Activated CD4-positive, alpha-beta memory T cell treated with anti-CD3 and anti-CD28 coated beads for 36 hours (primary cell): ENCODE data around the gene CTAG1A. TPM values are rescaled to one million over a fixed set of nuclear protein-coding genes. Genes with fewer than 3 reads are reported as not detected.
"Not testable (repeated sequence)": the region's sequence is repeated elsewhere in the genome, so short reads cannot be mapped to it uniquely, and the experiment has no call there.

Experiments used
- CTCF ChIA-PET: fragments of 350-600 bp; sonication (Branson Sonifier 250); formaldehyde crosslinking; loops from one replicate; lab custom pipeline; 2021; ENCODE audit warnings: antibody characterized with exemption, inconsistent platforms; lab: Charles Lee
- POLR2A ChIA-PET: fragments of 350-600 bp; sonication (Branson Sonifier 250); formaldehyde crosslinking; loops from one replicate; lab custom pipeline; 2021; ENCODE audit warnings: antibody characterized with exemption; lab: Charles Lee
- DNase-seq: peaks from one replicate; pipeline ENCODE4 v3.0.0-alpha.2; 2020
- H3K27ac Mint-ChIP-seq: one replicate; pipeline ENCODE4 v1.8.0; 2021; ENCODE audit warnings: mixed read lengths
- H3K27me3 Mint-ChIP-seq: one replicate; pipeline ENCODE4 v1.8.0; 2021; ENCODE audit warnings: mixed read lengths
- H3K36me3 Mint-ChIP-seq: one replicate; pipeline ENCODE4 v1.8.0; 2021; ENCODE audit warnings: mixed read lengths
- H3K4me1 Mint-ChIP-seq: one replicate; pipeline ENCODE4 v1.8.0; 2021; ENCODE audit warnings: low read depth, mixed read lengths
- H3K4me3 Mint-ChIP-seq: one replicate; pipeline ENCODE4 v1.8.0; 2021; ENCODE audit warnings: mild to moderate bottlenecking, mixed read lengths
- H3K9me3 Mint-ChIP-seq: one replicate; pipeline ENCODE4 v1.8.0; 2021; ENCODE audit warnings: mixed read lengths
- intact Hi-C: fragments of 100-400 bp; cut with micrococcal nuclease; formaldehyde crosslinking; loops from one replicate; pipeline ENCODE4 v1.15.1; 2023
- total RNA-seq, 2 experiments: library from RNA; stranded (reverse); gene quantifications; one replicate each; pipeline ENCODE4 v1.2.3, GENCODE V29; 2021

Gene CTAG1A
- total RNA-seq, 2 experiments from 2014 or later, result not detected

DNA sequence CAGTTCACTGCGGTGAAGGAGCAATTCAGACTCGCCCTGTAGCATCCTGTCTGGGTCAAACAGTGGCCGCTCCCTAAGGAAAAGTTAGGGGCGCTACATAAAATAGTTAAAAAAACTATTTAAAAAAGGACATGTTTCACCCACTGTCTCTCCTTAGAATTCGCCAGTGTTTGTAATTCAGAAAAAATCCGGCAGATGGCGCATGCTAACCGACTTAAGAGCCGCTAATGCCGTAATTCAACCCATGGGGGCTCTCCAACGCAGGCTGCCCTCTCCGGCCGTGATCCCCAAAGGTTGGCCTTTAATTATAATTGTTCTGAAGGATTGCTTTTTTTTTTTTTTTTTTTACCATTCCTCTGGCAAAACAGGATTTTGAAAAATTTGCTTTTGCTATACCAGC lies 5.5 kb downstream of the CTAG1A start:
- H3K9me3 Mint-ChIP-seq, H3K27me3 Mint-ChIP-seq, H3K27ac Mint-ChIP-seq, DNase-seq, intact Hi-C loops, H3K4me1 Mint-ChIP-seq, POLR2A ChIA-PET, H3K36me3 Mint-ChIP-seq, H3K4me3 Mint-ChIP-seq, CTCF ChIA-PET: not testable (repeated sequence)

- POLR2A ChIA-PET, result no interaction called here
- DNase-seq, result no peak
- no peaks in the 10 kb centered on the region for H3K36me3 Mint-ChIP-seq
- peaks cover 3% of the 10 kb centered on the region for H3K4me1 Mint-ChIP-seq
- H3K4me3 Mint-ChIP-seq, result no peak overlapping the region
- H3K27me3 Mint-ChIP-seq, result no peaks in the 10 kb centered on the region
- CTCF ChIA-PET, result no interaction called here
- peaks cover 4% of the 10 kb centered on the region for H3K9me3 Mint-ChIP-seq
- intact Hi-C loops, result no loop called here
- H3K27ac Mint-ChIP-seq, result no peak overlapping the region
Measured at GRCh38 chrX:154592505-154592904, 7.6 kb downstream of the CTAG1A start.

DNA sequence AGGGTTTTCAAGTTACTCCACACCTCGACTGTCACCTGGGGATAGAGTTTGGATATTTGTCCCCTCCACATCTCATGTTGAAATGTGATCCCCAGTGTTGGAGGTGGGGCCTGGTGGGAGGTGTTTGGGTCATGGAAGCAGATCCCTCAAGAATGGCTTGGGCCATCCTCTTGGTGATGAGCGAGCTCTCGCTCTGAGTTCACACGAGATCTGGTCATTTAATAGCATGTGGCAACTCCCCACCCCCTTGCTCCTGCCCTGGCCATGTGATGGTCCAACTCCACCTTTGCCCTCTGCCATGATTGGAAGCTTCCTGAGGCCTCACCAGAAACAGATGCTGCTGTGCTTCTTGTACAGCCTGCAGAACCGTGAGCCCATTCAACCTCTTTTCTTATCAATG lies 8.3 kb downstream of the CTAG1A start:
- intact Hi-C loops, result no loop called here
- DNase-seq, result no peak
- ChIA-PET POLR2A (no interaction called here), CTCF (no interaction called here)
- H3K36me3 Mint-ChIP-seq, result no peaks in the 10 kb centered on the region
- no peak overlapping the region for H3K27ac Mint-ChIP-seq
- H3K27me3 Mint-ChIP-seq, result no peaks in the 10 kb centered on the region
- H3K9me3 Mint-ChIP-seq, result peaks cover 4% of the 10 kb centered on the region
- H3K4me3 Mint-ChIP-seq, result no peak overlapping the region
- peaks cover 3% of the 10 kb centered on the region for H3K4me1 Mint-ChIP-seq

DNA sequence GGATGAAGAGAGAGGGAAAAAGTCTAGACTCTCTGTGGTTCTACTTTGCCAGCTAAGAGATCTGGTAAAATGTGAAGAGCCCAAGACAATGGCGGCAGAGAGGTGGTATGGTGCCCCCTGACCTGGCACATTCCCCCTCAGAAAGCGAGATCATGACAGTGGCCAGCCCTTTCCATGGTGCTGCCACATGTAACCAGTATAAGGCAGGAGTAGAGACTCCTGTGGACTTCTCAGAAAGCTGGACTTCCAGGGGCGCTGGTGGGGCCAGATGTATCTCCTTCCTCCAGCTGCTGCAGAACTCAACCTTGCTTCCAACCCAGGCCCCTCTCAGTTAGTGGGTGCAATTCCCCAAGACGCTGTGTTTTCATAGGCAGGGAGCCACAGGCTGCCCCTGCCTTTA lies 9.6 kb downstream of the CTAG1A start:
- peaks cover 4% of the 10 kb centered on the region for H3K9me3 Mint-ChIP-seq
- POLR2A ChIA-PET, result no interaction called here

DNA sequence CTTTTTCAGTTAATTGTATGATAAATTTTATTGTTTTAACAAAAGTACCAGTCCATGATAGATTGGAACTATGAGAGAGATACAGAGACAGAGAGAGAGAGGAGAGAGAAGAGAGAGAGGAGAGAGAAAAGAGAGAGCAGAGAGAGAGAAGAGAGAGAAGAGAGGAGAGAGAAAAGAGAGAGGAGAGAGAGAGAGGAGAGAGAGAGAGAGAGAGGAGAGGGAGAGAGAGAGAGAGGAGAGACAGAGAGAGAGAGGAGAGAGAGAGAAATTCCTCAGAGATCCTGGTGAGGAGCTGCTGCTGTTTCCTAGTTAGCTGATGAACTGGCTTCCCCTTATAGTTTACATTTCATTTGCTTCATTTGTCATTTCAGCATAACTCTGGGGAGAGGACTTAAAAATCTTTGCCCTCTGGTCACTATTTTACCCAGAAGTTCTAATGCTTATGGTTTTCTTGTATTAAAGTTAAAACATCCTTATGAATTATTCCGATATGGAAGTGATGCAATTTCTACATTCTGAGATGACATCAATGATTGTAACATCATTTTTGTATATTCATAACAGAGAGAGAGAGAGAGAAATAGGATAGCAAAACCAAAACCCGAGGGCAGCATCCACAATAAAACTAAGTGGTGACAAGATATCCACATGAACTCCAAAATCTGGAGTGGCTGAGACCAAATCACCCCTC lies 10.8 kb downstream of the CTAG1A start:
- peaks cover 7% of the 10 kb centered on the region for H3K4me1 Mint-ChIP-seq
- H3K36me3 Mint-ChIP-seq, result no peaks in the 10 kb centered on the region
- H3K27me3 Mint-ChIP-seq, result no peaks in the 10 kb centered on the region
- POLR2A ChIA-PET, result no interaction called here
- H3K27ac Mint-ChIP-seq, result no peak overlapping the region
- H3K4me3 Mint-ChIP-seq, result no peak overlapping the region
- H3K9me3 Mint-ChIP-seq, result peaks cover 4% of the 10 kb centered on the region
- CTCF ChIA-PET, result interaction anchor here (1.3 kb wide), 1 partner anchor 153 kb away, joined by 3 read pairs; no protein-coding TSS in a partner anchor
- intact Hi-C loops, result no loop called here
- no peak for DNase-seq

More for the DNA sequence above, 9.6 kb downstream of the CTAG1A start:
- CTCF ChIA-PET, result no interaction called here
- Mint-ChIP-seq H3K4me3 (no peak overlapping the region), H3K36me3 (no peaks in the 10 kb centered on the region), H3K27ac (no peak overlapping the region), H3K27me3 (no peaks in the 10 kb centered on the region), H3K4me1 (peaks cover 3% of the 10 kb centered on the region)
- DNase-seq, result no peak
- intact Hi-C loops, result no loop called here

- Mint-ChIP-seq H3K27ac (no peak overlapping the region), H3K9me3 (peaks cover 4% of the 10 kb centered on the region), H3K36me3 (no peaks in the 10 kb centered on the region), H3K4me3 (no peak overlapping the region), H3K4me1 (peaks cover 7% of the 10 kb centered on the region), H3K27me3 (no peaks in the 10 kb centered on the region)
- intact Hi-C loops, result no loop called here
- POLR2A ChIA-PET, result no interaction called here
- DNase-seq, result peak; percentile 25
- CTCF ChIA-PET, result interaction anchor here (1.3 kb wide), 1 partner anchor 152 kb away, joined by 3 read pairs; no protein-coding TSS in a partner anchor
Measured at GRCh38 chrX:154596290-154596929, 11.5 kb downstream of the CTAG1A start.

DNA sequence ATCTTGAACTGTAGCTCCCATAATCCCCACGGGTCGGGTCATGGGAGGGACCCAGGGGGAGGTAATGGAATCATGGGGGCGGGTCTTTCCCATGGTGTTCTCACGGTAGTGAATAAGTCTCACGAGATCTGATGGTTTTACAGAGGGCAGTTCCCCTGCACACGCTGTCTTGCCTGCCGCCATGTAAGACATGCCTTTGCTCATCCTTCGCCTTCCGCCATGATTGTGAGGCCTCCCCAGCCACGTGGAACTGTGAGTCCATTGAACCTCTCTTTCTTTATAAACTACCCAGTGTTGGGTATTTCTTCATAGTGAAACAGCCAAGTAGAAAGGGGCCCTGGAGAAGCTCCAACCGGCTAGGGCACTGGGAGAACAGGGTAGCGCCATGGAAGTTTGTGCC lies 12.3 kb downstream of the CTAG1A start:
- Mint-ChIP-seq H3K9me3 (peaks cover 2% of the 10 kb centered on the region), H3K36me3 (no peaks in the 10 kb centered on the region), H3K27me3 (peaks cover 2% of the 10 kb centered on the region), H3K4me1 (peaks cover 7% of the 10 kb centered on the region), H3K27ac (no peak overlapping the region), H3K4me3 (no peak overlapping the region)
- ChIA-PET POLR2A (no interaction called here), CTCF (interaction anchor here (1.3 kb wide), 1 partner anchor 151 kb away, joined by 3 read pairs; no protein-coding TSS in a partner anchor)
- intact Hi-C loops, result no loop called here
- no peak for DNase-seq

GRCh38 chrX:154598656-154599055 lies 13.7 kb downstream of the CTAG1A start:
- POLR2A ChIA-PET, result no interaction called here
- Mint-ChIP-seq H3K27ac (no peak overlapping the region), H3K36me3 (no peaks in the 10 kb centered on the region), H3K9me3 (no peaks in the 10 kb centered on the region), H3K4me1 (peaks cover 7% of the 10 kb centered on the region), H3K27me3 (peaks cover 2% of the 10 kb centered on the region), H3K4me3 (no peak overlapping the region)
- CTCF ChIA-PET, result no interaction called here
- intact Hi-C loops, result no loop called here
- DNase-seq, result no peak

GRCh38 chrX:154599531-154599930 lies 14.6 kb downstream of the CTAG1A start:
- Mint-ChIP-seq H3K4me3 (no peak overlapping the region), H3K27me3 (peaks cover 2% of the 10 kb centered on the region), H3K4me1 (peaks cover 7% of the 10 kb centered on the region), H3K9me3 (no peaks in the 10 kb centered on the region), H3K27ac (no peak overlapping the region), H3K36me3 (no peaks in the 10 kb centered on the region)
- POLR2A ChIA-PET, result no interaction called here
- CTCF ChIA-PET, result no interaction called here
- no peak for DNase-seq
- intact Hi-C loops, result no loop called here

GRCh38 chrX:154600759-154601374 lies 15.9 kb downstream of the CTAG1A start:
- intact Hi-C loops, result no loop called here
- no peak for DNase-seq
- POLR2A ChIA-PET, result no interaction called here
- Mint-ChIP-seq H3K27ac (no peak overlapping the region), H3K27me3 (peaks cover 2% of the 10 kb centered on the region), H3K4me1 (peaks cover 5% of the 10 kb centered on the region), H3K4me3 (no peak overlapping the region), H3K9me3 (no peaks in the 10 kb centered on the region), H3K36me3 (no peaks in the 10 kb centered on the region)
- CTCF ChIA-PET, result no interaction called here

- peaks cover 9% of the 10 kb centered on the region for H3K4me1 Mint-ChIP-seq
- H3K9me3 Mint-ChIP-seq, result no peaks in the 10 kb centered on the region
- H3K27me3 Mint-ChIP-seq, result peaks cover 2% of the 10 kb centered on the region
- no peak for DNase-seq
- CTCF ChIA-PET, result no interaction called here
- H3K27ac Mint-ChIP-seq, result no peak overlapping the region
- intact Hi-C loops, result no loop called here
- POLR2A ChIA-PET, result no interaction called here
- H3K4me3 Mint-ChIP-seq, result no peak overlapping the region
- H3K36me3 Mint-ChIP-seq, result no peaks in the 10 kb centered on the region
Measured at GRCh38 chrX:154602226-154602625, 17.3 kb downstream of the CTAG1A start.

DNA sequence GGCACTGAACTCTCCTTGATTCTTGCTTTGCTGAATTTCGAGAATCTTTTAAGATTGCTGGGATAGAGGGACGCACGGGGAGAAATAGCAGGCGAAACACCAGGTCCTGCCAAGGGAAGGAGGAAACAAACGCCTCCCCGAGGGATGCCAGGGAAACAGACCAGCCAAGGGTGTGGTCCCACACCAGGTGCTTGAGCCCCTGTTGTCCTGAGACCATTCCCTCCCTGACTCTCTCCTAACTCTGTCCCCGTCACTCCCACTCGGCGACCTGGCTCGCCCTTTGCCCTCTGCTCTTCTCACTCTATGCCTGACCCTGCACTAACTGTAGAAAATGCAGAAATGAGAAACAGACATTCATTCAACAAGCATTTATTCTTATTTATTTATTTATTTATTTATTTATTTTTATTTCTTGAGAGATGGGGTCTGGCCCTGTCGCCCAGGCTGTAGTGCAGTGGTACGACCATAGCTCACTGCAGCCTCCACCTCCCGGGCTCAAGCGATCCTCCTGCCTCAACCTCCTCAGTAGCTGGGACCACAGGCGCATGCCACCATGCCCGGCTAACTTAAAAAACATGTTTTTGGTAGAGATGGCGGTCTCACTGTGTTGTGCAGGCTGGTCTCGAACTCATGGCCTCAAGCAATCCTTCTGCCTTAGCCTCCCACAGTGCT lies 18.0 kb downstream of the CTAG1A start:
- Mint-ChIP-seq H3K9me3 (no peaks in the 10 kb centered on the region), H3K27ac (no peak overlapping the region), H3K4me1 (peaks cover 9% of the 10 kb centered on the region), H3K27me3 (peaks cover 2% of the 10 kb centered on the region), H3K4me3 (no peak overlapping the region), H3K36me3 (no peaks in the 10 kb centered on the region)
- DNase-seq, result no peak
- ChIA-PET CTCF (no interaction called here), POLR2A (no interaction called here)
- intact Hi-C loops, result no loop called here
